HEK293T (cell line): ENCODE data around the gene AKAP9.
"Not testable (repeated sequence)": the region's sequence is repeated elsewhere in the genome, so short reads cannot be mapped to it uniquely, and the experiment has no call there.

Experiments used
- BHLHE40 ChIP-seq: fragments of 450-650 bp; IDR thresholded peaks from 2 replicates; pipeline ENCODE4 v1.6.1; 2016; ENCODE audit warnings: mild to moderate bottlenecking, moderate library complexity, borderline replicate concordance
- ELF4 ChIP-seq: fragments of 450-650 bp; IDR thresholded peaks from 2 replicates; pipeline ENCODE4 v1.6.1; 2017; ENCODE audit warnings: antibody characterized with exemption
- FOXA1 ChIP-seq: fragments of 450-650 bp; IDR thresholded peaks from 2 replicates; pipeline ENCODE4 v1.6.1; 2016; ENCODE audit warnings: mild to moderate bottlenecking
- FOXK2 ChIP-seq: fragments of 450-650 bp; IDR thresholded peaks from 2 replicates; pipeline ENCODE4 v1.6.1; 2016; ENCODE audit warnings: mild to moderate bottlenecking
- FOXM1 ChIP-seq: fragments of 450-650 bp; IDR thresholded peaks from 2 replicates; pipeline ENCODE4 v1.6.1; 2017; ENCODE audit warnings: mild to moderate bottlenecking, borderline replicate concordance
- L3MBTL2 ChIP-seq: fragments of 450-650 bp; conservative IDR thresholded peaks from 2 replicates; pipeline ENCODE4 v1.6.1; 2016; ENCODE audit warnings: mild to moderate bottlenecking
- PKNOX1 ChIP-seq: fragments of 450-650 bp; IDR thresholded peaks from 2 replicates; pipeline ENCODE4 v1.6.1; 2016
- SP1 ChIP-seq: fragments of 450-650 bp; IDR thresholded peaks from 2 replicates; pipeline ENCODE4 v1.6.1; 2017
- SUZ12 ChIP-seq: fragments of 450-650 bp; IDR thresholded peaks from 2 replicates; pipeline ENCODE4 v1.6.1; 2016; ENCODE audit warnings: mild to moderate bottlenecking

- not testable (repeated sequence) for TF ChIP-seq ELF4, SP1, BHLHE40, PKNOX1, L3MBTL2, FOXM1, FOXK2, SUZ12, FOXA1
Observed at GRCh38 chr7:92026635-92027034, 86.0 kb downstream of the AKAP9 start.
